8988T (cell line): ENCODE measurements around the gene GPC6.

ENCODE experiments used
- DNase-seq: peaks from one replicate; pipeline ENCODE4 v3.0.0; 2011

Gene GPC6

DNA sequence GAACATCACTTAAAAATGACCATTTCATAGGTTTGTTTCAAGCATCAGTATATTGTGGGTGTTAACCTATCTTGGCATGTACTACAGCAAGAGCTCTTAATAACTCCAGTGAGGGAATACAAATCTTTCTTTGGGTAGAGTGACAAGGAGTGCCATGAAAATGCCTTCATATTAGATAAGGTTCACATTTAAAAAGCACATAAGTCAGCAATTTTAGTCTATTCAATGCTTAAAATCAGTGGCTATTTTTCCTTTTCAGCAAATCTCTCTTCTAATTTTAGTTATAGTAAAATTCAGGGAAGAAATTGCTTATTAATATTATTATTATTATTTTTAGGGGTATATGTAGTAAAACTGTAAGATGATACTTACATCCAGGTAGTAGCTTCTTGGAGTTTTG lies 291.1 kb downstream of the GPC6 start:
- no peak for DNase-seq

DNA sequence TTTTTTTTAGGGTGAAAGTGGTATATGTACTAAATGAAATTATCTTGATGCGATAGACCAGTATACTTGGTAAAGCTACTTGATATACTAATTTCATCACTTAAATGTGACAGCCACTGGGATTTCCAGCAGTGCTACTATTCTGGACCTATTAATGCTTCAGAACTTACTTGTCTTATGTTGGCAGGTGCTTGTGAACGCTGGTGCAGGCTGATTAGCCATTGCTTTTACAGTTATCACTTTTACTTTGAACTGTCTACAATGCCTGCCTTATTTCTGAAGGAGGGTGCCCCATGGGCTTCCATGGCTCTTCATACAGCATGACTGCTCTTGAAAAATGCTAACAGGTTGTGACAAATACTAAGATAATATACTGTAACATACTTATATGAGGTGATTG lies 294.7 kb downstream of the GPC6 start:
- no peak for DNase-seq

DNA sequence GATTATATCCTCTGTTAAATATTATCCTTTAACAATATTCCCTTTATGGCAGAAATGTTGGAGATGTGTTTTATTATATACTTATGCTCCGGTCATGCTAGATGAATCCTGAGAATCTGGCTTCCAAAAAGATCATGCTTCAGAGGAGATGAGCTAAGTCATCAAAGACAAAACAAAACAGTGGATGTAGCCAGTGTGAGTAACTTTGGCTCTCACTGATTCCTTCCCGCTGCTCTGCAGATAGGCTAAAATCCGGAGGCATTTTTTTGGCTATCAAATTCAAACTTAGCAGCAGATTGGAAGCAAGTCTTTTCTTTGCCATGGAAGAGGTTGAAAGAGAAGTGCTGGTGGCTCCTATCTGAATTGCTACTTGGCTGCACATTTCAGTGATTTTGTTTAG lies 295.9 kb downstream of the GPC6 start:
- DNase-seq = no peak

DNA sequence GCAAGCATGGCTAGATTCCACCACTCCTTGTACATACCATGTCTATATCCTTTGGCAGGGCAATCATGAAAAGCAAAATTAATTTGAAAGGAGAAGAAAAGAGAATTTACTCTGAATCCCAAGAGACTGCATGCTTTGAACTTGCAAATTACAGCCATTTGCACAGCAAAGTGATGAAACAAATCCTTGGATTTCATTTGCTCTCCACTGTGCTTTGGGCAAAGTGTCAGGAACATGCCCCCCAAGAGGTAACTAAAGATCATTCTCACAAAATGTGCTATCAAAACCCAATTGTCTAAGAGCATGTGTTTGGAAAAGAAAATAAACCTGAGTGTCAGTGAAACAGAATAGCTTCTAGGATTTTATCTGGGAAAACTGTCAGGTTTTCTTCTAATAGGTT lies 298.5 kb downstream of the GPC6 start:
- no peak for DNase-seq

DNA sequence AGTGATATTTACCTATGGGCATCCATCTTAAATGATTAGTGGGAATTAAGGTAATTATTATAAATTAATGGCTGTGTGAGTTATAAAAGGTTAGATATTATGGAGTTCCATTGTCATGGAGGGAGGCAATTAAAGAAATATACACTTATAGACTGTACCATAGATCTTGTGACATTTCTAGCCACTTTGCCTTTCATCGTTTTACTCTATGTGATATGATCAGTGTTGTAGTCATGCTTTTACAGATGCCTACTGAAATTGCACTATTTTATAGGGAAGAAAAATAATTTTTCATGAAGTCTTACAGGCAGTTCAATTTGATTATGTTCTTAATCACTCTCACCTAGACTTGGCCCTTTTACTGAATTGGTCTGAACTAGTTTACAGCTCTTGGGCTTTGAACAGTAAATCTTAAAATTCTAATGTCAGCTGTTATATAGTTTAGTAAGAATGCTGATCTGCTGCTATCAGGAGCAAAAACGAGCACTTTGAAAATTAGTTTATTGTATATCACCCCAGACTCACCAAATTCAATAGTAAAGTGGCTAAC lies 301.2 kb downstream of the GPC6 start:
- no peak for DNase-seq

DNA sequence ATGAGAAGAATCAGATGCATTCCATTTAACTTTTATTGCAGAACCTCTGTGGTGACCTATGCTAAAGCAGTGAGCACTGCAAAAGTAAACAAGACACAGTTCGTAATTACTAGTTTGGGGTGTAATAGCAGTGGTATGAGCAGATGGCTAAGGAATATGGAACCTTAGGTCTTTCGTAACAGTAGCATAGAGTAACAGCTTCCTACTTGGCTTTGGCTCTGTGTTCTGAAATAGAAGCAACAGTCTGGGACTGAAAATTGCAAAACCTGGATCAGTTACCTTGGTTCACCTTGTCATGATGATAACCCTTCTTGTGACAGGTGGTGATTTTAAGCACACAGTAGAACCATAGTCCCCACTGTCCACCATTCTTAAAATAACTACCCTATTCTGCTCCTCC lies 303.4 kb downstream of the GPC6 start:
- no peak for DNase-seq

DNA sequence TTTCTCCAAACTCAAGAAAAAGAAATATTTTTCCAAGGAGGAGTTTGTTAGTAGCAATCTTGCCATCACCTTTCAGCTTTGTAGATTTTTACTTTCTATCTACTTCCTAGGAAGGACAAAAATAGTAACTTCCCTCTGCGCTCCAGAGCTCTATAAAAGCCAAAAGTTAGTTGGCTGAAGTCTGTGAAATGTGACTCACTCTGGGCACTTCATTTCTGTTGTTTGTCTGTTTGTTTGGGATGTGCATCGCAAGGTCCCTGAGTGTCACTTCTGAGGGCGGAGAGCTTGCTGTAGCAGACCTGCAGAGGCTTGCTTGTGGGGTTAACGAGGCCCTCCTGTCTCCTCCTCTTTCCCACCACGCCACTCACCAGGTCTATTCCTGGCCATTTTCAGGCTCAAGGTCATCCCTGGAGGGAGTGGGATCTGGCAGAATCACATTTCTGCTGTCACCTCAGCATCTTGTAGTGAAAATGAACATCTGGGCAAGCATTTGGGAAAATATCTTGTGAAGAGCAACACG lies 307.6 kb downstream of the GPC6 start:
- no peak for DNase-seq

DNA sequence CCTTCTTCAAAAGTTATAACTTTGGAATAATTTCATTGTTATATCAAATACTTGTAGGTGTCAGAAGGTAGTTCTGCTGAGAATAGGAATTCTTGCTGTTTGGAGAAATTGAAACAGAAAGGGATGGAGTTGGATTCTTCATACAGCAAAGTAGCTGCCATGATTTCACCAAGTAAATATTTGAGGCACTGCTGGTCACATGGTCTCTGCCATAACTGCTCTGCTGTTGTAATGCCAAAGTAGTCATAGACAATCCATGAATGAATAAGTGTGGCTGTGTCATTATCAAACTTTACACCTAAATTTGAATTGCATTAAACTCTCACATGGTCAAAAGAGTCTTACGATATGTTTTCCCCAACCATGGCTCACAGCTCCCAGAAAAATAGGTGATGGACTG lies 308.6 kb downstream of the GPC6 start:
- no peak for DNase-seq

DNA sequence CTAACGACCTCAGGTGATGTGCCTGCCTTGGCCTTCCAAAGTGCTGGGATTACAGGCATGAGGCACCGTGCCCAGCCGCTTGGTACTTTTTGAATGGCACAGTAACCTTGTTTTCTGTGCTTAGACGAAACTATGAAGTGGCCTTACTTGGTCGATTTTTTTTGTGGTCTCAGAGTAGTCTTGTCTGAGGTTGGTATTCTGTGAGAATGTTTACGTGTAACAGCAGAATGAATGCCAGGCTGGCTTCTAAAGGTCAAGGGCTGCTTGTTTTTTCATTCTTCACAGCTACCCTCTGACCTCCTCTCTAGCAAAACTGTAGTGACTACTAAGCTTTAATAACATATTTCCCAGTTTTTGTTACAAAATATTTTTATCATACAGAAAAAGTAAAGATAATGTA lies 313.3 kb downstream of the GPC6 start:
- no peak for DNase-seq

DNA sequence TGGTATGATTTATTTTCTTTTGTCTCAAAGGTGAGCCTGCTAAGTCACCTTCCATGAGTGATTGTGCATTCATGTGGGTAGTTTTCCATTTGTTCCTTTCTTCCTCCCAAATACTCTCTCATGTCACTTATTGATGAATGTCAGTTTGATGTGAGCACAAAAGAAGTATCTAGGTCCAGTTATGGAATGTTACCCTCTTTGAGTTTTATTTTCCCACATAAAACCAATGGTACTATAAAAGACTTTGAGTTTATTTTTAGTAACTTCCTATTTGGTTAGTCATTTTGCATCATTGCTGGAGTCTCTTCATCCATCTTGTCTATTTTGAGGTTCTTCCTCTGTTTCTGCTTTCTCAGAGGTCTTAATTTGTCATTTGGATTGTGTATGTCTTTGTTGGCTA lies 321.3 kb downstream of the GPC6 start:
- no peak for DNase-seq

DNA sequence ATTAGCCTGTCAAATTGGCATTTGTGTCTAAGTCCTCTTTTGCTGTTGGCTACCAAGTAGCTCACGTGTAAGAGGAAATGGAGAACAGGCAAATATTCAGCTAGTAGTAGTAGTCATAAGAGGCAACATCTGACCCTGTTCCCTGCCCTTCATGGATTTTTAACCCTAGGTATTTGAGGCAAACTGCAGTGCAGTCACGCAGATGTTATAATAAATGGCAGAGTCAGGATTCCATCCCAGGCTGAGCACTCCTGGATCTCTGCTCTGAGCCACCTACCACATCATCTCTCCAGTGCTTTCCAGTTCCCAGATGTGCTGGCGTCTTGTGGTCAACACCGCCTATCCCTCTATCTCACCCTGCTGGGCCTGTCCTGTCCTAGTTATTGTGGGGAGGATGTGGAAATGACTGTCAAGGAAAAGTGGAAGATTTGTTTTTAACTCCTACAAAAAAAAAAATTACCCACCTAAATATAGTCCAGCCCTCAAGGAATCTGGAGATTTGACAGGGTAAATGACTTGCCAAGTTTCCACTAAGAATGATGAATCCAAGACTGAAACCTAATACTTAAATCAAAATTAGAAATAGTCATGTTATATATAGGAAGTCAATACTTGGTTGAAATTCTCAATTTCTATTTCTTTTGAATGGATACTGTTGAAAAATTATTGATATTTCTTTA lies 322.9 kb downstream of the GPC6 start:
- no peak for DNase-seq

DNA sequence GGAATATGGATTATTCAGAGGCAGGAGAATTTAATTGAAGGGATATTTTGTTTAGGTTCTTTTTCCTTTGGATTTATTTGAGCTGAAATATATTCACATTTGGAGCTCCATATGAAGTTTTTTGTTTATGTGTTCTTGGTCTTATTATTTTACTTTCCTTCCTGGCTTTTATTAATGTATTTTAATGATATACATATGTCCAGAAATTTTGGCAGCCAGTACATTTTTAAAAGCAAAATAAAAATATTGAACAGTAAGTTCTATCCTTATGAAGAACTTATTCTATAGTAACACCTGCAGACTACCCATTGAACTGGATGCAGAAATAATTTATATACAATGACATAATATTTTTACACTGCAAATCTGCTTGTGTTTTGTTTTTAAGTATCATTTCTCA lies 323.6 kb downstream of the GPC6 start:
- DNase-seq = no peak

DNA sequence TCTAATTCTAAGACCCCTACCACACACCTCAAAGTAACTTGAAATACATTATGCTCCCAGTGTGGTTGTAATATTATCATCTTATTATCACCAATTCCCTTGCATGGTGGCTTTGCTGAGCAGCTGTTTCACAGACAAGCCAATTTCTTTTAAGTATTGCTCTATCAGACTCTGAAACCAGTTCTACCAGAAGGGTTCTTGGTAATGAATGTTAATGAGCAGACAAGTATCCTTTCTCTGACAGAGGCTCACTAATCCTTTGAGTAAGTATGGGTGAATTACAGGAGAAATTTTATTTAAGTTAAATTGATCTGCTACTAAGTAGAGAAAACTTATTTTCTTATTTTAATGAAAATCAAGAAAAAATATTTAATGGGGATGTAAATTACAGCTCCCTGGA lies 326.0 kb downstream of the GPC6 start:
- DNase-seq = no peak

DNA sequence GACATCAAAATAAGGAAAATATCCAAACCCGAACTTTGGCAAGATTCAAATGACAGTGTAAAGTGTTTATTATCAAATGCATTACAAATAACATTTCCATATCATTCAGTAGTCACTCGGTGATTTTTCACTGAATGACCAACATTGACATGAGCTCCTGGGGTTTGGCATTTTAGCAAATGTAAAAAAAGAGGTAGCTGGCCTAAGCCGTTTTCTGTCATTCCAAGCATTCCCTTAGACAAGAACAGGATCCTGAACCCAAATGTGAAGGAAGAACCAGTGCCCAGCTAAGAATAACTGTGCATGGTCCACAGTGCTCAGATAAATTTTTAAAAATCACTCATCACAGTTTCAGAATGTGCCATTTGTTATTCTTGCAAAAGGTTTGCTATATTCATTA lies 327.9 kb downstream of the GPC6 start:
- no peak for DNase-seq

DNA sequence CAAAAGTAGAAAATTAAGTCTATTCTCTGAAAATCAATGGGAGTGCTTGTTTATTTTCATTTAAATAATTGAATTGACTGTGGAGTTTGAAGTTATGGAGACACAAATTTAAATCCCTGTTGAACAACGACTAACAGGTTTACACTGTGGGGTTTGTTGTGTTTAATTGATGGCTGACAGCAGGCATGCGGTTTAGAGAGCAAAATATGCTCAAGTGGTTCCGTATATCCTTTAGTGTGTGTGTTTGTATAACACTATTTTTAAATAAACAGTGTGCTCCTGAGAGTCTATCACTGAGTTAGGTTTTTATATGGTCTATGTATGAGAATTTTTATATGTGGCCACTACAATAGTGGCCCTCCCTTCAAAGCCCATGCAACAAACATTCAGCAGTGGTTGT lies 332.0 kb downstream of the GPC6 start:
- DNase-seq = no peak

DNA sequence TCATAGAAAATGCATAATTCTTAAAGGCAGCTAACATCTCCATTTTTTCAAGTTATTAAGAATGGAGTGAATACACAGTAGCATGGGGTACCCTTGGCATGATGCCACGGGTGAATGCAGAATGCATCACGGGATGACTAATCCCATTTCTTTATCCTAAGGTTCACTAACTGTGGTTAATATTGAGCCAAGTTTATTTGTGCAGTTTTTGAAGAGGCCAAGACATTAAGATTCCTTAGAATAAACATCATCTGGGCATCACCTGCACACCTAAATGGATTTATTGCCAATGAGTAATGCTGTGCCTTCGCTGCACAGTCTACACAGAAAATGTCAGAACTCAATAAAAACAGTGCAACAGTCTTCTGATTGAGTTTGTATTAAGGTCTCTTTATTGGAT lies 333.1 kb downstream of the GPC6 start:
- no peak for DNase-seq

DNA sequence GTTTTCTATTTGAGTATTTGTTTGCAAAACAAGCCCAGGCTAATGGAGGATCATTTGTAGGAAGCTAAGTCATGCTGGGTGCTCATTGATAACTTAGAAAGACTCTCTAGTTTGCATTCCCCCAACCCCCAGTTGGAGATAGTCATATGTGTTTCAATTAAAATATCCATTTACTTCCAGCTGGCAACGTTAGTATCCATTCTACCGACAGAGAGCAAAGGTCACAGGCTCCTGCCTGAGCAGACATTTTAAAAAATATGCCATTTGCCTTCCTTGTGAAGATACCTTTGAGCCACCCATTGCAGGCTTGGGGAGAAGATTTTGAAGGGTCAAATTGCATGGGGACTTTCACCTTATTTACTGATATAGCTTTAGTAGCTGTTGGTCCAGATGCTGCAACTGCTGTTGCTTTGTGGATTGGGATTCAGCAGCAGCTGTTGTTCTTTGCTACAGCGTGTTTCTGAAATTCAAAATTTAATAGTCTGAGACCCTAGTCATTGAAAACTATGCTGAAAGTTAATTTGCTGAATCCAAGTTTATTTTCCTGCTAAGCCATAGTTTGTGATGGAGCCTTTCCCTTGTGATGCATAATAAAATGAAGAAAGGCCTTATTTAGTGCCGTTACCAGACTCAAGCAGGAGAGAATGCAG lies 335.1 kb downstream of the GPC6 start:
- DNase-seq = no peak

DNA sequence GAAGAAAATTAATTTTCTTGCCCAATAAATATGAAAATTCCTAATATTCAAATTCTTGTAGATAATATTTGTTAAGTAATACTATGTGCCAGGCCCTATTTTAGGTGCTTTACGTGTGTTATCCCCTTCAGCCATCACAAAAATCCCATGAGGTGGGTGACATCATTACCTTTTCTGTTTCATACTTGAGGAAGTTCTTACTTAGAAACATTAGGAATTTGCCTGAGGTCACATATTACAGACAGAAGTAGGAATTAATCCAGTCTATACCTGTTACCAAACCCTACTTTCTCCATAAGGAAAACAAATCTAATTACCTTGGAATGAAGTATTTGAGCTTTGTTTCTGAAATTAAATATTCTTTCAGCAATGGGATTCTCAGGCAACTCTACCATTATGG lies 336.1 kb downstream of the GPC6 start:
- no peak for DNase-seq

DNA sequence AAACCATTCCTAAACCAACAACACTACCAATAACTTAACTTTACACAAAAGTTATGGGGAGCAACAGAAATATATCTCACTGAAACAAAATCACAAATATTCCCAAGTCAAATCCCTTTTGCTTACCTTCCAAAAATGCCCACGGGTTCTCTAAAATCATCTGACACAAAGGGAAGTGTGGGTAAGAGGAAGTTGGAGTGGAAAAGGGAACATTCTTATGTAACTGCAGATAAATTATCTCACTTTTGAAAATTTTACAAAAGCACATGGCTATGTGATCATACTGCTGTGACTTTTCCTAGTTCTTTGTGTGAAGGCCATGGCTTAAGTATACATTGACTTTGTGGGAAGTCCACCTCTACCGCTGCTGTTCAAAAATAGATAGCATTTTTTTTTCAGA lies 350.5 kb downstream of the GPC6 start:
- no peak for DNase-seq

DNA sequence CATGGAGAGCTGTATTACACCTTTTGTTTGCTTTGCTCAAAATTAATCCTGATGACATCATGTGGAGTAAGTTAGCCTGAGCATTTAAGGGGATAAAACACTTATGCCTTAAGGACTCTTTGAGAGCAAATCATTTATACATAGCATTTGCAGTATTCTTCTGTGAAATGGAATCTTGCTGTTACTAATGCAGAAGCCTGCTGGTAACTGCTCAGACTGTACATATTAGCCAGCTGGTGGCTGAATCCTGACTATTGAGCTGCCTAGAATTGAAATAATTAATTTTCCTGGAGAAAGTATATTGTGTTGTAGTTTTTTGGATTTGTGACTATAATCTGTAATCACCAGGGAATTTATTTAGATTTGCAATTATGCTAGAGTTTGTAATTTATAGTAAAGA lies 363.2 kb downstream of the GPC6 start:
- no peak for DNase-seq

DNA sequence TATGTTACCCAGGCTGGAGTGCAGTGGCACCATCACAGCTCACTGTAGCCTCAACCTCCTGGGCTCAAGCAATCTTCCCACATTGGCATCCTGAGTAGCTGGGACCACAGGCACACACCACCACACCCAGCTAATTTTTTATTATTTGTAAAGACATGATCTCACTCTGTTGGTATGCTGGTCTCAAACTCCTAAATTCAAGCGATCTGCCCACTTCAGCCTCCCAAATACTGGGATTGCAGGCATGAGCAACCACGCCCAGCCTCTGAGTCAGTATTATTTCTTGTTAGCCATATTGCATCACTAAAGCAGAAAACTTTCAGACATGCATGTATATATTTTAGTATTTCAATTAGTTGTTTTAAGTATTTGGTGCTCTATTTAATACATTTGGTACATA lies 376.4 kb downstream of the GPC6 start:
- DNase-seq = no peak

DNA sequence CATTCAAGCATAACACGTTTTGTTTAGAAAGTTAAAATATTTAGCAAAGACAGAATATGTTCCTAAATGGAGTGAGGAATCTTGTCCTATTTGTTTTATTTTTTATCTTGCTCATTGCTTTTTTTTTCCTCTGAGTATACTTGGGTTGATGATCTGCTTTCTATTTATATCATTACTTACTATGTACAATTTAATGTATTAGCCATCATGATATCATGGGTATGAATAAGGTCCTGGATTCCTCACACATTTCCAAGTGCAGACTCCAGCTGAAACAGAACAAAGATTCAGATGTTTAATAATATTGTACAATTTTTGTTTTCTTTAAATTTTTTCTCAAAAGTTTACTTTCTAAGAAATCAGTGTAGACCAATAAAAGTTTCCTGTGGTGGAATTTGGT lies 388.2 kb downstream of the GPC6 start:
- DNase-seq = no peak

DNA sequence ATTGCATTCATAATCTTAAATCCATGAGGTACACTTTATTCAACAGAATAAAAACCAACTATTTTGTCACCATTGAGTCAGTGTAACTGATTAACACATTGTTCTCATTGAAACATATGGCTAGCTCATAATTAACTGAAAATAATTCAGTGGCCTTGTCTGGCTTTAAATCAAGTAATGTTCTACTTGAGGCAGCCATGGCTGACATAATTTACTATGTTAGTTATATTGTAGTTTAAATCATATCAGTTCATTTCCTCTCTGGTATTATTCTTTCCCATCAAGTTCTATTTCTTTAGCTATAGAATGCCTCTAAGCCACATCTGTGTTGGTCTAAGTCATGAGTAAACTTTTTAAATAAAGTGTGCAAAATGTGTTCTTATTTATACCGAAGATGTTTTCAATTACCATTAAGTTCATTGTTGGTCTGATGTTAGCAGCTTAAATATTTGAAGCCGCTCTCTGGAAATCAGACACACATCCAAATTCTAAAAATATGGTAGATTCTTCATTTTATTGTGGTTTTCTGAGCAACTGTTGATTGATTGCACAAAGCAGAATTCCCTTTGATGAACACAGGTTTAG lies 393.7 kb downstream of the GPC6 start:
- no peak for DNase-seq

DNA sequence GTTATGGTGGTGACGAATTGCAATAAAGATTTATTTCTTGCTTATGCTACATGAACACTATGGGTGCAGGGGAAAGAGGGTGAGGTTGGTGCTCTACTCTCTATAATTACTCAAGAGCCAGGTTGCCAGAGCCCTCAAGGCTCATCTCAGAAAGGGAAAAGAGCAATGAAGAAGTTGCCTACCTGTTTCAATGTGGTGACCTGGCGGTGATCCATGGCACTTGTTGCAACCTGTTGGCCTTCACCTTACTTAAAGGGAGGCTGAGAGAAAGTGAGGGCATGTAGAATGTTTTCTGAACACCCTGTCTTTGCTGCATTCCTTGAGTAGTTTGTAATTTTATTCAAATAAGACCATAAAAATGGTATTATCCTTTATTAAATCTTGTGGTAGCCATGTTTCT lies 394.4 kb downstream of the GPC6 start:
- no peak for DNase-seq
